GM23338 (cell line): ENCODE results near the gene CFDP1. TPM values are rescaled to one million over a fixed set of nuclear protein-coding genes. Genes with fewer than 3 reads are reported as not detected.

Source experiments
- ATAC-seq: fragments of 200-7000 bp; cut with Tn5 transposase; 3 replicates; pipeline ENCODE4 v1.9.1; 2020
- DNase-seq: peaks from one replicate; pipeline ENCODE4 v3.0.0-alpha.2; 2015; ENCODE audit warnings: low spot score
- H2AFZ ChIP-seq: fragments of 200-600 bp; sonication (generic); 2 replicates; pipeline ENCODE4 v1.8.0; 2016; ENCODE audit warnings: antibody characterized with exemption, mild to moderate bottlenecking, moderate library complexity
- H3F3A ChIP-seq: fragments of 200-600 bp; sonication (generic); replicated peaks from 2 replicates; pipeline ENCODE4 v1.8.0; 2017; ENCODE audit warnings: antibody characterized with exemption, mixed run types, low read depth
- H3K27ac ChIP-seq: fragments of 200-600 bp; sonication (generic); 2 replicates; pipeline ENCODE4 v1.6.1; 2016; ENCODE audit warnings: low read depth
- H3K27me3 ChIP-seq: fragments of 200-600 bp; sonication (generic); 2 replicates; pipeline ENCODE4 v1.8.0; 2016; ENCODE audit warnings: mild to moderate bottlenecking, mixed run types, moderate library complexity; ENCODE audit not compliant: insufficient read depth
- H3K36me3 ChIP-seq: fragments of 200-600 bp; sonication (generic); 2 replicates; pipeline ENCODE4 v1.8.0; 2016; ENCODE audit warnings: mild to moderate bottlenecking; ENCODE audit not compliant: insufficient read depth
- H3K4me1 ChIP-seq: fragments of 200-600 bp; sonication (generic); 2 replicates; pipeline ENCODE4 v1.8.0; 2016; ENCODE audit warnings: mild to moderate bottlenecking, moderate library complexity; ENCODE audit not compliant: insufficient read depth
- H3K4me2 ChIP-seq: fragments of 200-600 bp; sonication (generic); 2 replicates; pipeline ENCODE4 v1.7.1; 2017; ENCODE audit warnings: mixed run types
- H3K4me3 ChIP-seq: fragments of 200-600 bp; sonication (generic); 2 replicates; pipeline ENCODE4 v1.6.1; 2016; ENCODE audit warnings: mixed run types
- H3K79me2 ChIP-seq: fragments of 200-600 bp; sonication (generic); replicated peaks from 2 replicates; pipeline ENCODE4 v1.8.0; 2017; ENCODE audit warnings: mild to moderate bottlenecking; ENCODE audit not compliant: insufficient read depth
- H3K9me2 ChIP-seq: fragments of 200-600 bp; sonication (generic); 2 replicates; pipeline ENCODE4 v1.8.0; 2017; ENCODE audit not compliant: insufficient read depth
- H4K20me1 ChIP-seq: fragments of 200-600 bp; sonication (generic); replicated peaks from 2 replicates; pipeline ENCODE4 v1.8.0; 2017; ENCODE audit warnings: mild to moderate bottlenecking; ENCODE audit not compliant: insufficient read depth
- H3K27ac Mint-ChIP-seq: 2 replicates; pipeline ENCODE4 v1.8.0; 2020; ENCODE audit warnings: inconsistent platforms, mild to moderate bottlenecking, moderate library complexity, mixed read lengths
- H3K27me3 Mint-ChIP-seq: 3 replicates; pipeline ENCODE4 v1.8.0; 2022; ENCODE audit warnings: low read depth, mild to moderate bottlenecking, moderate library complexity, mixed read lengths, inconsistent platforms; ENCODE audit not compliant: insufficient read depth, poor library complexity
- H3K36me3 Mint-ChIP-seq: 3 replicates; pipeline ENCODE4 v1.8.0; 2021; ENCODE audit warnings: low read depth, mild to moderate bottlenecking, inconsistent platforms, moderate library complexity, mixed read lengths
- H3K4me1 Mint-ChIP-seq: 3 replicates; pipeline ENCODE4 v1.8.0; 2020; ENCODE audit warnings: mild to moderate bottlenecking, inconsistent platforms, mixed read lengths
- H3K4me3 Mint-ChIP-seq: 3 replicates; pipeline ENCODE4 v1.8.0; 2021; ENCODE audit warnings: moderate library complexity, mild to moderate bottlenecking, inconsistent platforms, mixed read lengths
- H3K9me3 Mint-ChIP-seq: 3 replicates; pipeline ENCODE4 v1.8.0; 2020; ENCODE audit warnings: moderate library complexity, mild to moderate bottlenecking, inconsistent platforms, mixed read lengths
- CREB1 ChIP-seq: fragments of 250-450 bp; sonication (Bioruptor Pico); IDR thresholded peaks from 2 replicates; pipeline ENCODE4 v1.5.0; 2020; ENCODE audit warnings: low read depth, mild to moderate bottlenecking, moderate library complexity
- ETS1 ChIP-seq: IDR thresholded peaks from 2 replicates; pipeline ENCODE4 v1.6.1; 2016; ENCODE audit warnings: antibody characterized with exemption
- EZH2 ChIP-seq: fragments of 200-600 bp; sonication (generic); IDR thresholded peaks from one replicate; pipeline ENCODE4 v1.8.0; 2017; ENCODE audit warnings: antibody characterized with exemption, mild to moderate bottlenecking, low read depth; ENCODE audit not compliant: unreplicated experiment
- EZH2phosphoT487 ChIP-seq: fragments of 200-600 bp; sonication (generic); IDR thresholded peaks from one replicate; pipeline ENCODE4 v1.8.1; 2018; ENCODE audit warnings: antibody characterized with exemption; ENCODE audit not compliant: unreplicated experiment
- JUNB ChIP-seq: IDR thresholded peaks from one replicate; pipeline ENCODE4 v1.6.1; 2016; ENCODE audit warnings: antibody characterized with exemption; ENCODE audit not compliant: unreplicated experiment
- POLR2AphosphoS5 ChIP-seq: IDR thresholded peaks from 2 replicates; pipeline ENCODE4 v1.6.1; 2016; ENCODE audit warnings: antibody characterized with exemption, low read depth
- STAT1 ChIP-seq: IDR thresholded peaks from one replicate; pipeline ENCODE4 v1.6.1; 2016; ENCODE audit warnings: antibody characterized with exemption; ENCODE audit not compliant: unreplicated experiment
- ZNF114 ChIP-seq: fragments of 250-450 bp; sonication (Bioruptor Pico); IDR thresholded peaks from 2 replicates; pipeline ENCODE4 v1.5.0; 2020; ENCODE audit warnings: mild to moderate bottlenecking, moderate library complexity
- ZNF331 ChIP-seq: fragments of 250-450 bp; sonication (Bioruptor Pico); IDR thresholded peaks from 2 replicates; pipeline ENCODE4 v1.5.0; 2020; ENCODE audit warnings: low read depth, mild to moderate bottlenecking, moderate library complexity
- polyA plus RNA-seq: library from polyadenylated mRNA; unstranded; fragments of >200 nt; fragmentation: Nextera tagmentation; extraction: Ambion mirVana; gene quantifications from 2 replicates; pipeline ENCODE4 v1.2.1, GENCODE V29; 2016
- total RNA-seq: library from RNA; depleted of rRNA; stranded (reverse); fragments of >200 nt; shearing (Covaris generic); gene quantifications from 2 replicates; pipeline ENCODE4 v1.2.3, GENCODE V29; 2014
- TF ChIP-seq, protein P1 (sequence below), 2 experiments: fragments of 200-600 bp in 1 of 2; sonication (generic) in 1 of 2; conservative IDR thresholded peaks; 2 replicates each; pipeline versions ENCODE4 v1.5.1 to v1.6.1; 2016 to 2017; ENCODE audit warnings: antibody characterized with exemption in 2 of 2, low read depth in 2 of 2, mild to moderate bottlenecking in 2 of 2, moderate library complexity in 1 of 2

CFDP1 gene
- total and polyA plus RNA-seq, 2 experiments from 2014 or later: 89.9 to 224 TPM

DNA sequence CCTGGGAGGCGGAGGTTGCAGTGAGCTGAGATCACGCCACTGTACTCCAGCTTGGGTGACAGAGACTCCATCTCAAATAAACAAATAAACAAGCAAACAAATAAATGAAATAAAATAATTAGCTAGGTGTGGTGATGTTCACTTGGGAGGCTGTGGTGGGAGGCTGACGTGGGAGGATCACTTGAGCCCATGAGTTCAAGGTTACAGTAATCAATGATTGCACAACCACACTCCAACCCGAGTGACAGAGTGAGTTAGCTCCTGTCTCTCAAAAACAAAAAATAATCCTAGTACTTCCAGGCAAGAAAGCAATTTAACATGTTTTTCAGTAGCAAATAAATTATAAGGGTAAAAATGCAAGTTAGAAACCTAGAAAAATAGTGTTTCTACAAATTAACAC is 26.4 kb downstream of the CFDP1 start:
- Histone ChIP-seq H3K27me3 (no peaks in the 10 kb centered on the region), H3F3A (peaks cover 8% of the 10 kb centered on the region; the same call in 1 of the 2 replicates), H2AFZ (no peak overlapping the region), H3K4me2 (no peak overlapping the region), H3K4me3 (no peak overlapping the region), H3K36me3 (peaks cover 22% of the 10 kb centered on the region), H3K79me2 (peaks cover 5% of the 10 kb centered on the region; the same call in 1 of the 2 replicates), H3K27ac (no peak overlapping the region), H3K9me2 (no peaks in the 10 kb centered on the region), H3K4me1 (no peaks in the 10 kb centered on the region), H4K20me1 (peaks cover 19% of the 10 kb centered on the region)
- H3K27ac Mint-ChIP-seq: no peak overlapping the region
- H3K4me1 Mint-ChIP-seq: no peaks in the 10 kb centered on the region
- no peaks in the 10 kb centered on the region for H3K27me3 Mint-ChIP-seq
- no peak overlapping the region for H3K4me3 Mint-ChIP-seq
- peaks cover 51% of the 10 kb centered on the region for H3K36me3 Mint-ChIP-seq
- no peaks in the 10 kb centered on the region for H3K9me3 Mint-ChIP-seq
- ATAC-seq (no peak), DNase-seq (no peak)
- TF ChIP-seq ETS1 (no peak), CREB1 (CRISPR knock-in tag) (no peak), ZNF114 (CRISPR knock-in tag) (no peak), STAT1 (no peak), ZNF331 (CRISPR knock-in tag) (no peak), POLR2AphosphoS5 (no peak), JUNB (no peak), EZH2 (no peak), EZH2phosphoT487 (no peak)

DNA sequence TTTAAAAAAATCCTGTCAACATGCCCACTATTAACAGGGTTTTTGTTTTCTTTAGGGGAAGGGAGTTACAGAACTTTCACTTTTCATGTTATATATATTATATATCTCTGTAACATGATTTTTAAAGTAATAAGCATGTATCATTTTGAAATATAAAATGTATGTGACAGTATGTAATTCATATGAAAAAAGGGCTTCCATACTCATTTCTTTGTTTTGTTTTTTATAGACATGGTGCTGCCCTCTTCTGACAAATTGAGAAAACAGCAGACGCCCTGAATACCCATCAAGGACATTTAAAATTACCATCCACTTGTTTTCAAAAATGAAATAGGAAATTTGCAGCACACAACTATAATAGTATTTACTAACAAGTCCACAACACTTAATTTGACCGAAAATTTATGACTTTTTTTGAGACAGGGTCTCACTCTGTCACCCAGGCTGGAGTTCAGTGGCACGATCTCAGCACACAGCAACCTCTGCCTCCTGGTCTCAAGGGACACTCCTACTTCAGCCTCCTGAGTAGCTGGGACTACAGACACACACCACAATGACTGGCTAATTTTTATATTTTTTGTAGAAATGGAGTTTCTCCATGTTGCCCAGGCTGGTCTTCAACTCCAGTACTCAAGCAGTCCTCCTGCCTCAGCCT is 30.4 kb downstream of the CFDP1 start:
- ATAC-seq: no peak
- peaks cover 22% of the 10 kb centered on the region for H4K20me1 ChIP-seq
- no peaks in the 10 kb centered on the region for H3K27me3 ChIP-seq
- no peak overlapping the region for H2AFZ ChIP-seq
- peaks cover 8% of the 10 kb centered on the region; the same call in 1 of the 2 replicates for H3F3A ChIP-seq
- no peak overlapping the region for H3K4me2 ChIP-seq
- H3K36me3 Mint-ChIP-seq: peaks cover 23% of the 10 kb centered on the region; the same call in 2 of the 3 replicates
- H3K9me3 Mint-ChIP-seq: no peaks in the 10 kb centered on the region
- no peaks in the 10 kb centered on the region for H3K27me3 Mint-ChIP-seq
- H3K4me1 ChIP-seq: no peaks in the 10 kb centered on the region
- H3K27ac ChIP-seq: no peak overlapping the region
- peaks cover 12% of the 10 kb centered on the region; the same call in 1 of the 2 replicates for H3K79me2 ChIP-seq
- no peak overlapping the region for H3K4me3 Mint-ChIP-seq
- TF ChIP-seq, protein P1, sequence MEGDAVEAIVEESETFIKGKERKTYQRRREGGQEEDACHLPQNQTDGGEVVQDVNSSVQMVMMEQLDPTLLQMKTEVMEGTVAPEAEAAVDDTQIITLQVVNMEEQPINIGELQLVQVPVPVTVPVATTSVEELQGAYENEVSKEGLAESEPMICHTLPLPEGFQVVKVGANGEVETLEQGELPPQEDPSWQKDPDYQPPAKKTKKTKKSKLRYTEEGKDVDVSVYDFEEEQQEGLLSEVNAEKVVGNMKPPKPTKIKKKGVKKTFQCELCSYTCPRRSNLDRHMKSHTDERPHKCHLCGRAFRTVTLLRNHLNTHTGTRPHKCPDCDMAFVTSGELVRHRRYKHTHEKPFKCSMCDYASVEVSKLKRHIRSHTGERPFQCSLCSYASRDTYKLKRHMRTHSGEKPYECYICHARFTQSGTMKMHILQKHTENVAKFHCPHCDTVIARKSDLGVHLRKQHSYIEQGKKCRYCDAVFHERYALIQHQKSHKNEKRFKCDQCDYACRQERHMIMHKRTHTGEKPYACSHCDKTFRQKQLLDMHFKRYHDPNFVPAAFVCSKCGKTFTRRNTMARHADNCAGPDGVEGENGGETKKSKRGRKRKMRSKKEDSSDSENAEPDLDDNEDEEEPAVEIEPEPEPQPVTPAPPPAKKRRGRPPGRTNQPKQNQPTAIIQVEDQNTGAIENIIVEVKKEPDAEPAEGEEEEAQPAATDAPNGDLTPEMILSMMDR (conservative IDR thresholded peaks at IDR 0.05; ENCODE audit: low read depth in 2 of 2): peak; percentile 50 to 70
- no peak for TF ChIP-seq STAT1
- H3K9me2 ChIP-seq: no peaks in the 10 kb centered on the region
- no peaks in the 10 kb centered on the region for H3K4me1 Mint-ChIP-seq
- DNase-seq: peak; percentile 60
- no peak overlapping the region for H3K4me3 ChIP-seq
- no peaks in the 10 kb centered on the region for H3K36me3 ChIP-seq
- no peak overlapping the region for H3K27ac Mint-ChIP-seq
